GM21717 (cell line): Measurements from ENCODE around the gene MIS18BP1.
A peak's percentile ranks its signal among the peaks of the same experiment; 100 is the strongest.
"Not testable (repeated sequence)": the region's sequence is repeated elsewhere in the genome, so short reads cannot be mapped to it uniquely, and the experiment has no call there.

Experiments used
- ATAC-seq: cut with Tn5 transposase; IDR thresholded peaks from one replicate; pipeline ENCODE4 v1.9.1; 2021; ENCODE audit warnings: mild to moderate bottlenecking, moderate library complexity; ENCODE audit not compliant: unreplicated experiment

Gene MIS18BP1

DNA sequence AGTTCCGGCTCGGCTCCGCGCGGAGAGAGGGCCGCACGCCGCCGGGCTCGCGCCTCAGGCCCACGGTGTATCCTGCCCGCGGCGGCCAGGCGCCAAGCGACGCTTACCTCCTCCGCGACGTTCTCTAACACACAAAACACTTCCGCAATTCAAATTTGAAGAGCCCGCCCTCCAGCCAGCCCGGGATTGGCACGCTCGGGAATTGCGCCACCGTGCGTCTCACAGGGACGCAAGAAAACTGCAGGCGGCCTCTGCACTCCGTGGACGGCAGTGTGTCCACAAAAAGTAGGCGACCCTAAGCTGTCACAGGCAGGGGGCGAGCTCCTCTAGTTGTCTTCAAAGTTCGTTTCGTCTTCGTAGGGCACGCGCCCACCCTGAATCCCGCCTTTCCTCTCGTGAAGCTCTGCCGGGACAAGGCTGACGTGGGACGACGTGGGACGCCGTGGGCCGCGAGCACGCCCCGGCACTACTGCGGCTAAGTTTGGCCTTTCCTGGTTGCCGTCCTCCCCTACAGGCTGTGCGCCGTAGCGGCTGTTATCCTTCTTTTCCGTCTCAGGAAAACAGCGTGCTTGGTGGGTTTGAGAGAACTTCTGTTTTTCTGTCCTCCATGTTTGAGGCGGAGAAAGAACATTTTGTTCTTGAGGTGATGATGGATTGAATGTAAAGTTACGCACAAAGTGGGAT is at the start of gene MIS18BP1:
TSS of gene MIS18BP1 (minus strand) at position 133 of the 684 bp plus-strand sequence. CDS start 5,916 bp downstream, outside the sequence.
- peak; percentile 76 for ATAC-seq

DNA sequence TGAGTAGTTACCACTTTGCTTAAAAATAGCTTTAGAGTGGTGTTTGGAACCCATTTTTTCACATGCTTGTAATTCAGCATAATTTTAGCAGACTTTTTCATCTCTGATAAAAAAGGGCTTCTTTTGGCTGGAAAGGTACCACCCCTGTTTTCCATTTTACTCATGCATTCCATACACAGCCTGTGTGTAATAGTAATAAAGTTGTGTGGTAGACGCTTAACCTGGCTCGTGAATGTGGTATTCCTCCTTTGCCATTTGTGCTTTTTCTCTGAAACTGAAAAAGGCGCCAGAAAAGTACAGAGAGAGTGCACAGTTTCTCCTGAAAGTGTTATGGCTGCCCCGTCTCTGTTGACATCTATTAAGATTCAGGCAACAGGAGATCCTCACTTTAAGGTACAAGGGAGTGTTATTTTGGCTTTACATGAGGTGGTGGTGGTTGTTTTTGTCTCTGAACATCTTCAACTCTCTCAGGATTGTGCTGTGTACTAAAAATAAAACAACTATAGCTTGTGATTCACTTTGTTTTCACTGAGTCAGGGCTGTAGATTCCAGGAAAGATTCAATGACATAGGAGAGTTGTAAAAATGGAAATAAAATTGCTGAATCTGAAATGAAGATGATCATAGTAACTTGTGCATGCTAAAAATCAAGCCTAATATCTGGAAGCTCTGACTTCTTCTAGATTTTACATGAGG is 45.6 kb upstream of the MIS18BP1 start:
- no peak for ATAC-seq

DNA sequence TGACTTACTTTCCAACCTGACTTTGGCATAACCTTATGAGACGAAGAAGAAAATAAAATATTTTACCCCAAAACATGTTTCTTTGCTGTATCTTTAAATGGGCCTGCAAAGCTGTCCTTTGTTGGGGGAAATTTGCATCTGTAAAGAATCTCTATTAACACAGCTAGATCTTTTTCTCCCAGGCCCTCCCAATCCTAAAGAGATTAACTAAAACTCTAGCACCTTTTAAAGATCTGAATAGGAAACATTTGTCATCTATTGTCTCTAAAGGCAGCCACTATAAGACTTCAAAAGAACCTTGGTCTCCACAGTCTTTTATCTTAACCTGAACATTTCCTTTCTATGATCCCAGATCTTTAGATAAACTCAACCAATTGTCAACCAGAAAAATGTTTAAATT is 41.8 kb upstream of the MIS18BP1 start:
- not testable (repeated sequence) for ATAC-seq

DNA sequence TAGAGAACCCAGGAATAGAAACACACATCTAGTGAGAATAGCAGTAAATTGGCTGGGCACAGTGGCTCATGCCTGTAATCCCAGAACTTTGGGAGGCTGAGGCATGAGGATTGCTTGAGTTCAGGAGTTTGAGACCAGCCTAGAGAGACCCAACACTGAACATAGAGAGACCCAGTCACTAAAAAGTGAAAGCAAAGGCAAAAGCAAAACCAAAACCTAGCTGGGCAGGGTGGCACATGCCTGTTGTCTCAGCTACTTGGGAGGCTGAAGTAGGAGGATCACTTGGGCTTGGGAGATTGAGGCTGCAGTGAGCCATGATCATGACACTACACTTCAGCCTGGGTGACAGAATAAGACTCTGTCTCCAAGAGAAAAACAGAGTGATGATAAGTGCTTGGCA is 37.5 kb upstream of the MIS18BP1 start:
- ATAC-seq, result no peak

DNA sequence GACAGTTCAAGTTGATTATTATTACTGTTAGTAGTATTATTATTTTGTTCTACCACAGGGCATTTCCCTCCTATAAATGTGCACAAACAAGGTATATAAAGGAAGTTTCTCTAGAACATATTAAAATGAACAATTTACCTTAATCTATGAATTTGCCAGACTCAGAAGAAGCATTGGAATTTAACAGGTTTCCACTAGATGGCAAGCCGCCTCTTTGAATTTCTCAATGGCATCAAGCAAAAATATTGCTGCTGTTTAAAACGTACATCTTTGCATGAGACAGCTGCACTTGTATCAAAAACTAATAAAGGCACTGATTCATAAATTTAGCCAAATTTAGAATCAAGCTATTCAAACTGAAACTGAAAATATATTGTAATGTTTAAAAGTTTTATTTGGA is 34.6 kb upstream of the MIS18BP1 start:
- ATAC-seq, result no peak

DNA sequence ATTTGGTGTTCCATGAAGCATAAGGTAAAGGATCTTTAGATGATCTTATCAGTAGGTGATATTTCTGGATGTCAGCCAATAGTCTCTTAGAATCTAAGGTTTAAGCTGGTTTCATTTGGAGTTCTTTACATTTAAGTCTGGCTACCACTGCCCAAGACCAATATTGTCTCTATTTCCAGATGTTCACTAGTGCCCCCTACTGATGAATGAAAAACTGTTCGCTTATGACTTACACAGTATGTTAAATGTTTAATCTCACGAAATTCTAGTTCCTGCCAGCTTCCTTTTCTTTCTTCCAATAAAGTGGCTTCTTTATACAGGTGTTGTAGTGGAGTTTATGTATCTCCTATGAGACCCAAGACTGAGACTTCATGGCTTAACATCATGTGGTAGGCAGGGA is 31.8 kb upstream of the MIS18BP1 start:
- no peak for ATAC-seq

DNA sequence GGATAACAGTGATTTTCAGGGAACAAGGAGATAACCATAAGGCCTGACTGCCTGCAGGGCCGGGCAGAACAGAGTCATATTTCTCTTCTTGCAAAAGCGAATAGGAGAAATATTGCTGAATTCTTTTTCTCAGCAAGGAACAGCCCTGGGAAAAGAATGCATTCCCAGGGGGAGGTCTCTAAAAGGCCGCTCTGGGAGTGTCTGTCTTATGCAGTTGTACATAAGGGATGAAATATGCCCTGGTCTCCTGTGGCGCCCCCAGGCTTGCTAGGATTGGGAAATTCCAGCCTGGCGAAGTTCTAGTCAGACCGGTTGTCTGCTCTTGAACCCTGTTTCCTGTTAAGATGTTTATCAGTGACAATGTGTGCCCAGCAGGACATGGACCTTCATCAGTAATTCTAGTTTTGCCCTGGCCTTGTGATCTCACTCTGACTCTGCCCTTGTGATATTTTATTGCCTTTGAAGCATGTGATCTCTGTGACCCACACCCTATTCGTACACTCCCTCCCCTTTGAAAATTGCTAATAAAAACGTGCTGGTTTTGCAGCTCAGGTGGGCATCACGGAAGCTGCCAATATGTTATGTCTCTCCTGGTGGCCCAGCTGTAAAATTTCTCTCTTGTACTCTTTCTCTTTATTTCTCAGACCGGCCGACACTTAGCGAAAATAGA is 28.9 kb upstream of the MIS18BP1 start:
- not testable (repeated sequence) for ATAC-seq

DNA sequence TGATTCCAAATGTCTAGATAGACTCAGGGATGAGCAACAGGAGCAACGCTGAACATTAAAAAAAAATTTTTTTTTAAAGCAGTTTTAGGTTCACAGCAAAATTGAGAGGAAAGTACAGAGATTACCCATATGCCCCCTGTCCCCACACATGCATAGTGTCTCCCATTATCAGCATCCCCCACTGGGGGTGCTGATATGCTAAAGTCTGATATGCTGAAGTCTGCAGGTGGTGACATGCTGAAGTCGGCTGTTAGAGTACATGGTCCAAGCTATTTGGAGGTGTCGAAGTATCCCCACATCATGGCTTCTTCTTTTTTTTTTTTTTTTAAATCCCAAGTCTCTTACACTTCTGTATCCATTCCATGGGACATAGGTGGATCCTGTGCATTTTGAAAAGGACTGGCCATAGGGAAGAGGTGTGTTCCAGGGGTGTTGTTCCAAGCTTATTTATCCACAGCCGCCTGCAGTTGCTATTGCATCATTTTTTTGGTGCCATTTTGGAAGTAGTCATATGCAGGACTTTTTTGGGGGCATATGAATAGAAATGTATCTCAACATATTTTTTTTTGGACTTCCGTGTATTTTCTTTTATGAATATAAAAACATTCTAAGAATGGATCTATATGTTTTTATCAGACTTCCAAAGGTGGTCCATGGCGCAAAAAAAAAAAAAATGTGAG is 19.0 kb upstream of the MIS18BP1 start:
- ATAC-seq, result no peak

DNA sequence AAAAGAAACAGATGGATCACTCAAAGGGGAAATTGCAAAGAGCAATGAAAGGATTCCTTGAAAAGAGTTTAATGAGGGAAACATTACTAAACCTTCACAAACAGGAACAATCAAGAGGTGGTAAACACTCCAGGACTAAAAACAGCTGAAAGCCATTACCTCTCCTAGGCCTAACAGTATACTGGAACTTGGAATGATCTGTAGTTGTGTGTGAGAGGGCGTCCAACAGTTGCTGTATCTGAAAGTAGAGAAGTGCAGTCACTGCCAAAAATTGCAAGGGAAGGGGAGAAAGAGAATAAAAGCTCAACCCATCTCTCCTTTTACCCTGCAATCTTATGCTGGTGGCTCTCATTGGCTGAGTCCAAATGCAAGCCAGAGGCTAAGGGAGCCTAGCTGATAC is 17.0 kb upstream of the MIS18BP1 start:
- no peak for ATAC-seq

DNA sequence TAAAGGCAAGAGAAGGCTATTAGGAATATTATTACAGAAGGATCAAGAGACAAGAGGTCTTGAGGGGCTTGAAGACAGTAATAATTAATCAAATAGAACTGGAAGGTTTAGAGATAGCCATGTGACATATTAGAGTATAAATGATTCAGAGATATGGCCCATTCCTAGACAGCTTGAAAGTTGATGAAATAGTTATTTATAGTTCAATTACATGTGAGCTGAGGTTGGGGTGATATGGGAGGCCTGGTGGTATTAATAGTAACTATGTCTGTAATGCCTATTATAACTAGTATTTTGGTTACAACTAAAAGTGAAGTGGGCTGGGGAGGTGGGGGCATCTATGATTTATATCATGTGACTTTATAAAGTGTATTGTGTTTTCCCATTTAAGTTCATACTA is 14.1 kb upstream of the MIS18BP1 start:
- no peak for ATAC-seq

DNA sequence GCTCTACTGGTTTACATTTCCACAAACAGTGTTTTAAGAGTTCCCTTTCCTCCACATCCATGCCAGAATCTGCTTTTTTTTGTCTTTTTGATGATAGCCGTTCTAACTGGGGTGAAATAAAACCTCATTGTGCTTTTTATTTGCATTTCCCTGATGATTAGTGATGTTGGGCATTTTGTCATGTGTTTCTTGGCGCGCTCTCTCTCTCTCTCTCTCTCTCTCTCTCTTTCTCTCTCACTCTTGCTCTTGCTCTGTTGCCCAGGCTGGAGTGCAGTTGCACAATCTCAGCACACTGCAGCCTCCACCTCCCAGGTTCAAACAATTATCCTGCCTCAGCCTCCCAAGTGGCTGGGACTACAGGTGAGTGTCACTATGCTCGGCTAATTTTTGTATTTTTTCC is 9.6 kb upstream of the MIS18BP1 start:
- no peak for ATAC-seq

DNA sequence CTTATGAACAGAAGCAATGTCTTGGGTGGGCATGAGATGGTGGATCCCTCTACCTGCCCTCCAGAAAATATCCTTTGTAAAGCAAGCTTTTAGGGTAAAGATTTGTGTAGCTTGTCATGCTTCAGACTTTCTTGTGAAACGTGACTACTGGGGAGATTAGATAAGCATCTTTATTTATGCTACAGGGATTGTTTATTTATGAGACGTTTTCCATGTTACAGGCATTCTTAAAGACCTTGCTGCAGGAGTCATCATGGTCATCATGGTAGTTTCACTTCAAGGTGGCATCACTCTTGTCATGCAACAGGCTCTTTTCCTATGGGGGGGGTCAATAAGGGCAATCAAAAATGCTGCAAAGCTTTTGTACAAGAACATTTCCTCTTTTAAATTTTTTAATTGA is 8.2 kb upstream of the MIS18BP1 start:
- no peak for ATAC-seq

DNA sequence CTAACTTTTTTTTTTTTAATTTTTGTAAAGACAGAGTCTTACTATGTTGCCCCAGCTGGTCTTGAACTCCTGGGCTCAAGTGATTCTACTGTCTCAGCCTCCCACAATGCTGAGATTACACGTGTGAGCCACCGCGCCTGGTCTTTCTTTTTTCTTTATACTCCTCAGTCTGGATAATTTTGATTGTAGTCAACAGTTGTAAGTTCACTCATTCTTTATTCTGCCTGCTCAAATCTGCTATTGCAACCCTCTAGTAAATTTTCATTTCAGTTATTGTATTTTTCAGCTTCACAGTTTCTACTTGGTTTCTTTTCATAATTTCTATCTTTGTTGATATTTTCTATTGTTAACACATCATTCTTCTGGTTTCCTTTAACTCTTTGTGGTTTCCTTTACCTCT is 5.8 kb upstream of the MIS18BP1 start:
- no peak for ATAC-seq

DNA sequence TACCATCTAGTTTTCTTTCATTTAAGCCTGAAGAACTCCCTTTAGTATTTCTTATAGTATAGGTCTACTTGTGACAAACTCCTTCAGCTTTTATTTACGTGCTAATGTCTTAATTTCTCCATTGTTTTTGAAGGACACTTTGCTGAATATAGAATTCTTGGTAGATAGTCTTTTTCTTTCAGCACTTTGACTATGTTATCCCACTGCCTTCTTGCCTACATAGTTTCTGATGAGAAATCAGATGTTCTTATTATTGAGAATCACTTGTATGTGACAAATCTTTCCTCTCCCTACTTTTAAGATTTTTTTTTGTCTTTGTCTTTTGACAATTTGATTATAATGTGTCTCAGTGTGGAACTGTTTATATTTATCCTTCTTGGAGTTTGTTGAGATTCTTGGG is 5.1 kb upstream of the MIS18BP1 start:
- no peak for ATAC-seq

DNA sequence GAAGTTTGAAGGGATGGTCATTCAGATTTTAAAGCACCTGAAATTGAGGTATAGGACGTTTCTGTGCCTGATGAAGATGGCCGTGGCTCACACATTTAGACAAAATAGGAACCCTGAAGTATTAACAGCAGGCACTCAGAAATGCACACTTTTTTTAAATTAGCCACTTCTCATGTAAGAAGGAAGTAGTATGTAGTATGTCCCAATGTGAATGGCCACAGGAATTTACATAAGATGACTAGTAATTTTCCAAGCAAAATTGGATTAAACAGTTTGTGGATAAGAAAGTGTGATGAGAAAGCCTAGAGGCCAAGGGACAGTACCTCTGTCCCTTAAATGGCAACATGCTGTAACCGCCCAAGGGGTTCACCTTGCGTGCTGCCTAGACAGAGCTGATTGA is 1.8 kb upstream of the MIS18BP1 start:
- no peak for ATAC-seq

DNA sequence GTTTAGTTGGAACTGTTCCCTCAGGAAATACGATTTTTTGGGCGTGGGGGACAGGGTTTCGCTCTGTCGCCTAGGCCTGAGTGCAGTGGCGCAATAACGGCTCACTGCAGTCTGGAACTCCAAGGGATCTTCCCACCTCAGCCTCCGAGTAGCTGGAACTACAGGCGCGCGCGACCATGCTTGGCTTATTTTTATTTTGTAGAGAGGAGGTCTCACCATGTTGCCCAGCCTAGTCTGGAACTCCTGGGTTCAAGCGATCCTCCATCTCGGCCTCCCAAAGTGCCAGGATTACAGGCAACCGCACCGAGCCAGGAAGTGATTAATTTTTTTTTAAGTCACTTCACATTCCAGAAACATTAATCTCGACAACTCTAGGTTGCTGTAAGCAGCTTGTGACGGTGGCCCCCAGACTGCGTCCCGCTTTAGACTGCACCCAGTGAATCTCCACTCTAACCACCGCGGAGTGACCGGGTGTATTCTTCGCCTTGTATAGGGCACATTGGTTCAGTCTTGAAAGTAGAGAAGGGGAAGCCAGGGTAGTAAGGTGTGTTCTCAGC is 830 bp upstream of the MIS18BP1 start:
- ATAC-seq, result no peak

DNA sequence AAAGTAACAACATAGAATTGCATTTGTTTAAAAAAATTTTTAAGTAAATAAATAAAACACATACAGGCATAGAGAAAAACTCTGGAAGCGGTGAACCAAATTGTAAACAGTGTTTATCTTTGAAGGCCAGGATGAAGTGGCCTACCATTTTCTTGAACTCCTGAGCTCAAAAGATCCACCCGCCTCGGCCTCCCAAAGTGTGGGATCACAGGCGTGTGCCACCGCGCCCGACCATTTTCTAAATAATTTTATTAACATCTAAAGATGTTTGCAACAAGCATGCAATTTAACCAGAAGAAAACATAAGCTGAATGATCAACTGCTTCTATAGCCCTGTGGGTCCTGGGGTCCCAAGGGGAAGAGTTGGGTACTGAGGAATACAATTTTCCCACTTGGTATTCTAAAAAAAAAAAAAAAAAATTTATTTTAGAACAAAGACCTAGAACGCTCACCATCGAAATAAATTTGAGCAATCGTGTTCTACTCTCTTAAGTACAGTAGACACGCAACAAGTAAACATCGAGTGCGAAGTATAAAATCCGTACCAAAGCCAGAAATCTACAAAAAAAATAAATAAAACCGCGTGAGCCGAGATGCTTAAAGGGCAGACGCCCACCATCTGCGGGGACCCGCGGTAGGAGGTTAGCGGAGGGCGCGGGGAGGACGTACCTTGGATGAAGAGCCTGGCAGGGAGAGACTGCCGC is 484 bp downstream of the MIS18BP1 start:
- ATAC-seq, result no peak

DNA sequence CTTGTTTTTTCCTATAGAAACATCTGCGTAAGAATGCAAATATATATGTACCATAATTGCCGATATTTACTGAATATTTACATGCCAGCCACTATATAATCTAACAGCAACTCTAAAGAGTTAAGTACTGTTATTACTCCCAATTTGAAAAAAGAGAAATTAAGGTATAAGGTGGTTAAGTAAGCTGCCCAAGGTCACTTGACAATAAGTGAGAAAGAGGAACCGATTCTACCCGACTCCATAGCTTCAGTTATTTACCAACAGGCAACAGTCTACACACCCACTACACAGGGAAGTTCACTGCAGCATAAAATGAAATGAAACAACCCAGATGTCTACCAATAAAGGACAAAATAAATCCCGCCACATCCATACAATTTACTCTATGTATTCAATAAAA is 1.1 kb downstream of the MIS18BP1 start:
- peak; percentile 63 for ATAC-seq

DNA sequence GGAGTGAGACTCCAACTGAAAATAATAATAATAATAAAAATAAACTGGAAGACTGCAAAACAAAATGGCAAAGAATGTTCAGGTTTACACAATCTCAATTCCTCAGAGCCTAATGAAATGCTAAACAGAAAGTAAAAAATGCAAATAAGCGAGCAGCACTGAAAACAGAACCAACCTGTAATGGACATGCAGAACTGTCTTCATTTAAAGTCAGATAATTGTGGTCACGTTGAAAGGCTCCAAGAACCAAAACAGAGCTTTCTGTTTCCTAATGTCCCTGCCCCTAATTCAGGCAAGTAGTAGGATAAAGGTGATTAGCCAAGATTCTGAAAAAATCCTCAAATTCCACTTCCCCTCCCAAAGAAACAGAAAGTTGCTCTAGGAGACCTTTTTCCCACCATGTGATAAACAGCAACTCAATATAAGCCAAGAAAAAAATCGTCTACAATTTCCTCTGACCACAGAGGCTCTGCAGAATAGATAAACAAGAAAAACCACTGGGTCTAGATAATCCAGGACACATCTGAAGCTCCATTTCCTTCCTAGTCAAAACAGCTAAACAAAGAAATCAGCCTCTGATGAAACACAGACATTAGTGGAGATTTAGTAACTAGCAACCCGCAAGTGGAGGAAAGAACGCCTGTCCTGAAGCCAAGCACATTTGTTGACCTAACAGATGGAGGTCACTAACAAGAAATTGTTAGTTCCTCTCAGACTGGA is 3.0 kb downstream of the MIS18BP1 start:
- peak; percentile 33 for ATAC-seq

DNA sequence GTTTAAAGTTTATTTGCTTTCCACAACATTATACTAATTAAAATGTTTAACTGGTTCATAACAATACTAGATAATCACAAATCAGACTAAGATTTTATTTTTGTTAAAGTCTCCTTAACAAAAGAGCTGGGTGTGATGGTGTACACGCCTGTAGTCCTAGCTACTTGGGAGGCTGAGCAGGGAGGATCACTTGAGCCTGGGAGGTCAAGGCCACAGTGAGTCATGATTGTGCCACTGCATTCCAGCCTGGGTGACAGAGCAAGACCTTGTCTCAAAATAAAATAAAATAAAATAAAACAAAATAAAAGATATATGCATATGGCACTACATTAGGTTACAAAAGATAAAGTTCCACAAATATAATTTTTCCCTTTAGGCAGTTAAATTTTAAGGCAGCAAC is 5.6 kb downstream of the MIS18BP1 start:
- no peak for ATAC-seq
